Endothelial cell of umbilical vein (primary cell): Measurements from ENCODE around the gene CFAP97D1. TPM values are rescaled to one million over a fixed set of nuclear protein-coding genes. Genes with fewer than 3 reads are reported as not detected.

Experiments
- BruUV-seq: library from RNA; stranded (reverse); fragments of 400-500 nt; replicated peaks from 2 replicates; lab custom pipeline; 2021; lab: Mats Ljungman, UMichigan
- CTCF ChIA-PET: fragments of 300-600, 350-600 bp; sonication (Branson Sonifier 250); formaldehyde crosslinking; loops from one replicate; lab custom pipeline; 2021; ENCODE audit warnings: antibody characterized with exemption, inconsistent platforms; lab: Charles Lee
- POLR2A ChIA-PET: fragments of 300-600, 350-600 bp; sonication (Branson Sonifier 250); formaldehyde crosslinking; loops from one replicate; lab custom pipeline; 2021; ENCODE audit warnings: antibody characterized with exemption, inconsistent platforms; lab: Charles Lee
- DNase-seq: peaks from one replicate; pipeline ENCODE4 v3.0.0-alpha.2; 2011; ENCODE audit warnings: low read depth, low spot score
- FAIRE-seq: peaks from 2 replicates; lab custom pipeline; 2011; peaks lifted over from hg19 to GRCh38; lab: Jason Lieb, UNC
- H2AFZ ChIP-seq: 2 replicates; pipeline ENCODE4 v1.6.0; 2012; ENCODE audit warnings: low read depth, low read length, control low read depth, inconsistent platforms
- H3K27ac ChIP-seq: 2 replicates; pipeline ENCODE4 v1.5.1; 2011; ENCODE audit warnings: low read depth, mild to moderate bottlenecking, control low read depth, low read length, moderate library complexity; ENCODE audit not compliant: insufficient read depth
- H3K27me3 ChIP-seq, 2 experiments: 2 replicates each; pipeline versions ENCODE4 v1.6.0 to v1.6.1; 2011; ENCODE audit warnings: low read length in 2 of 2, mixed read lengths in 1 of 2; ENCODE audit not compliant: control insufficient read depth in 2 of 2, insufficient read depth in 2 of 2
- H3K36me3 ChIP-seq, 2 experiments: 2 replicates in 1 of 2; 3 replicates in 1 of 2; pipeline ENCODE4 v1.5.1; 2011; ENCODE audit warnings: low read length in 2 of 2, mild to moderate bottlenecking in 1 of 2, moderate library complexity in 1 of 2; ENCODE audit not compliant: control insufficient read depth in 2 of 2, insufficient read depth in 2 of 2; ENCODE audit errors: extremely low read depth in 1 of 2
- H3K4me1 ChIP-seq: 3 replicates; pipeline ENCODE4 v1.5.1; 2011; ENCODE audit warnings: mild to moderate bottlenecking, low read length; ENCODE audit not compliant: control insufficient read depth, insufficient read depth; ENCODE audit errors: extremely low read depth
- H3K4me2 ChIP-seq: 2 replicates; pipeline ENCODE4 v1.6.1; 2011; ENCODE audit warnings: low read length, control low read depth, mixed read lengths; ENCODE audit not compliant: insufficient read depth
- H3K4me3 ChIP-seq, 3 experiments: fragments of 200-600 bp in 1 of 3; sonication (generic), shearing (Covaris generic) in 1 of 3; replicated peaks in 1 of 3; 2 replicates each; pipeline ENCODE4 v1.5.1; 2011 to 2016; ENCODE audit warnings: control low read depth in 3 of 3, low read length in 3 of 3, mild to moderate bottlenecking in 2 of 3, inconsistent platforms in 1 of 3, low read depth in 1 of 3, moderate library complexity in 1 of 3; ENCODE audit not compliant: insufficient read depth in 1 of 3
- H3K79me2 ChIP-seq: 2 replicates; pipeline ENCODE4 v1.6.0; 2012; ENCODE audit warnings: low read length, inconsistent platforms; ENCODE audit not compliant: control insufficient read depth, insufficient read depth
- H3K9ac ChIP-seq: replicated peaks from 2 replicates; pipeline ENCODE3; 2011; ENCODE audit warnings: low read length, control low read depth; ENCODE audit not compliant: insufficient read depth; ENCODE audit errors: extremely low read depth
- H3K9me1 ChIP-seq: replicated peaks from 3 replicates; pipeline ENCODE4 v1.6.0; 2011; ENCODE audit warnings: mild to moderate bottlenecking, low read length; ENCODE audit not compliant: control insufficient read depth, insufficient read depth; ENCODE audit errors: extremely low read depth
- H3K9me3 ChIP-seq: replicated peaks from 2 replicates; pipeline ENCODE4 v1.5.1; 2012; ENCODE audit warnings: low read length, inconsistent platforms; ENCODE audit not compliant: control insufficient read depth, insufficient read depth
- H4K20me1 ChIP-seq: replicated peaks from 2 replicates; pipeline ENCODE3; 2011; ENCODE audit warnings: mild to moderate bottlenecking, low read length; ENCODE audit not compliant: control insufficient read depth, insufficient read depth; ENCODE audit errors: extremely low read depth
- CTCF ChIP-seq, 2 donors: IDR thresholded peaks; 1 replicate in 1 of 2; 2 replicates in 1 of 2; pipeline ENCODE4 v1.5.1; 2011; ENCODE audit warnings: low read length in 2 of 2, mild to moderate bottlenecking in 2 of 2, moderate library complexity in 2 of 2, control low read depth in 1 of 2, inconsistent platforms in 1 of 2, low read depth in 1 of 2; ENCODE audit not compliant: insufficient read depth in 1 of 2; ENCODE audit errors: extremely low read depth in 1 of 2
- EZH2 ChIP-seq: IDR thresholded peaks from 2 replicates; pipeline ENCODE4 v1.6.1; 2012; ENCODE audit warnings: borderline replicate concordance, low read depth, mild to moderate bottlenecking, moderate library complexity, low read length, inconsistent platforms; ENCODE audit not compliant: severe bottlenecking
- FOS ChIP-seq: IDR thresholded peaks from 2 replicates; pipeline ENCODE4 v1.6.1; 2011; ENCODE audit warnings: mild to moderate bottlenecking, low read length, moderate library complexity, borderline replicate concordance; ENCODE audit not compliant: insufficient read depth
- GATA2 ChIP-seq: IDR thresholded peaks from 2 replicates; pipeline ENCODE4 v1.7.0; 2011; ENCODE audit warnings: low read depth, mild to moderate bottlenecking, moderate library complexity, mixed read lengths, low read length; ENCODE audit not compliant: insufficient read length, insufficient read depth
- JUN ChIP-seq: IDR thresholded peaks from 2 replicates; pipeline ENCODE4 v1.6.1; 2011; ENCODE audit warnings: borderline replicate concordance, low read depth; ENCODE audit not compliant: insufficient read length, insufficient read depth
- MAX ChIP-seq: IDR thresholded peaks from 2 replicates; pipeline ENCODE4 v1.6.1; 2011; ENCODE audit not compliant: insufficient read depth, insufficient read length
- MYC ChIP-seq: IDR thresholded peaks from one replicate; pipeline ENCODE4 v1.6.1; 2011; ENCODE audit warnings: mild to moderate bottlenecking, low read depth, low read length
- POLR2A ChIP-seq: IDR thresholded peaks from 2 replicates; pipeline ENCODE4 v1.6.1; 2012; ENCODE audit warnings: low read depth, mild to moderate bottlenecking, control low read depth, low read length
- POLR2AphosphoS5 ChIP-seq: IDR thresholded peaks from 2 replicates; pipeline ENCODE4 v1.6.1; 2012; ENCODE audit warnings: low read depth, mild to moderate bottlenecking, control low read depth, low read length, moderate library complexity; ENCODE audit not compliant: insufficient read depth
- dilution Hi-C: fragments of 300-500 bp; cut with MboI; formaldehyde crosslinking; loops from one replicate; pipeline ENCODE4 v1.15.0; 2019; ENCODE audit warnings: low sequenced_read_pairs; ENCODE audit not compliant: extremely low pct_ligation_motif_present
- intact Hi-C: fragments of 100-400 bp; cut with micrococcal nuclease; formaldehyde crosslinking; loops from one replicate; pipeline ENCODE4 v1.10.0; 2022
- polyA plus RNA-seq, 4 experiments: library from polyadenylated mRNA; depleted of rRNA in 3 of 4; stranded (reverse) in 3 of 4; unstranded in 1 of 4; fragments of >200 nt; gene quantifications; 2 replicates each; pipeline versions ENCODE4 v1.2.1 to v1.2.3, GENCODE V29; 2011 to 2012; ENCODE audit warnings: missing spikeins in 1 of 4
- total RNA-seq: library from RNA; stranded (reverse); gene quantifications from 2 replicates; pipeline ENCODE4 v1.2.3, GENCODE V29; 2021

The CFAP97D1 gene
- total and polyA plus RNA-seq, 2 donors (not counting 3 experiments of a cell fraction or from before 2014, with no cell fraction given): not detected

- H3K27ac ChIP-seq: no peak overlapping the region
- intact Hi-C loops (no loop called here), dilution Hi-C loops (no loop called here)
- H3K4me2 ChIP-seq: no peak overlapping the region
- H2AFZ ChIP-seq: no peak overlapping the region
- BruUV-seq: no TSS peak
- no peaks in the 10 kb centered on the region for H3K9me1 ChIP-seq
- no peaks in the 10 kb centered on the region for H3K27me3 ChIP-seq
- no peaks in the 10 kb centered on the region for H4K20me1 ChIP-seq
- DNase-seq (no peak), FAIRE-seq (no peak)
- TF ChIP-seq CTCF (IDR thresholded peaks at IDR 0.05; ENCODE audit: extremely low read depth in 1 of 2, insufficient read depth in 1 of 2, low read depth in 1 of 2, low read length in 2 of 2) (no peak), JUN (no peak)
- CTCF ChIA-PET: interaction anchor here (0.7 to 1.5 kb wide), 3 partner anchors 17 to 87 kb away, joined by 3 read pairs; no protein-coding TSS in a partner anchor
- H3K9me3 ChIP-seq: no peaks in the 10 kb centered on the region
- H3K9ac ChIP-seq: no peak overlapping the region
- no peaks in the 10 kb centered on the region for H3K4me1 ChIP-seq
- no peaks in the 10 kb centered on the region for H3K79me2 ChIP-seq
- peaks cover 2 to 5% of the 10 kb centered on the region in 2 experiments for H3K36me3 ChIP-seq
- POLR2A ChIA-PET: no interaction called here
- no peak overlapping the region for H3K4me3 ChIP-seq
Measured at GRCh38 chr17:43822570-43823190, 42.4 kb downstream of the CFAP97D1 start.

- peaks cover 2 to 5% of the 10 kb centered on the region in 2 experiments for H3K36me3 ChIP-seq
- intact Hi-C loops: no loop called here
- CTCF ChIA-PET: no interaction called here
Measured at GRCh38 chr17:43823350-43824084, 43.3 kb downstream of the CFAP97D1 start.

More at GRCh38 chr17:43823350-43824084, 43.3 kb downstream of the CFAP97D1 start:
- no peaks in the 10 kb centered on the region for H3K27me3 ChIP-seq
- no peak for TF ChIP-seq POLR2AphosphoS5
- no peak for TF ChIP-seq FOS
- no peak for TF ChIP-seq GATA2
- no peak for TF ChIP-seq MAX
- TF ChIP-seq MYC: no peak
- TF ChIP-seq POLR2A: no peak
- no peak for TF ChIP-seq CTCF (IDR thresholded peaks at IDR 0.05; ENCODE audit: extremely low read depth in 1 of 2, insufficient read depth in 1 of 2, low read depth in 1 of 2, low read length in 2 of 2)
- TF ChIP-seq EZH2: no peak
- no peak for TF ChIP-seq JUN
- H3K9ac ChIP-seq: no peak overlapping the region
- H3K9me3 ChIP-seq: no peaks in the 10 kb centered on the region
- no peaks in the 10 kb centered on the region for H4K20me1 ChIP-seq
- H3K79me2 ChIP-seq: no peaks in the 10 kb centered on the region
- no peak for FAIRE-seq
- H3K4me3 ChIP-seq: no peak overlapping the region
- no TSS peak for BruUV-seq
- H3K4me1 ChIP-seq: no peaks in the 10 kb centered on the region
- dilution Hi-C loops: no loop called here
- no peak for DNase-seq
- H3K4me2 ChIP-seq: no peak overlapping the region
- no peak overlapping the region for H3K27ac ChIP-seq
- H2AFZ ChIP-seq: no peak overlapping the region
- no peaks in the 10 kb centered on the region for H3K9me1 ChIP-seq
- POLR2A ChIA-PET: no interaction called here
